ENCODE results near the gene CTDSPL.
A peak's percentile ranks its signal among the peaks of the same experiment; 100 is the strongest.

- TF ChIP-seq, protein P1, sequence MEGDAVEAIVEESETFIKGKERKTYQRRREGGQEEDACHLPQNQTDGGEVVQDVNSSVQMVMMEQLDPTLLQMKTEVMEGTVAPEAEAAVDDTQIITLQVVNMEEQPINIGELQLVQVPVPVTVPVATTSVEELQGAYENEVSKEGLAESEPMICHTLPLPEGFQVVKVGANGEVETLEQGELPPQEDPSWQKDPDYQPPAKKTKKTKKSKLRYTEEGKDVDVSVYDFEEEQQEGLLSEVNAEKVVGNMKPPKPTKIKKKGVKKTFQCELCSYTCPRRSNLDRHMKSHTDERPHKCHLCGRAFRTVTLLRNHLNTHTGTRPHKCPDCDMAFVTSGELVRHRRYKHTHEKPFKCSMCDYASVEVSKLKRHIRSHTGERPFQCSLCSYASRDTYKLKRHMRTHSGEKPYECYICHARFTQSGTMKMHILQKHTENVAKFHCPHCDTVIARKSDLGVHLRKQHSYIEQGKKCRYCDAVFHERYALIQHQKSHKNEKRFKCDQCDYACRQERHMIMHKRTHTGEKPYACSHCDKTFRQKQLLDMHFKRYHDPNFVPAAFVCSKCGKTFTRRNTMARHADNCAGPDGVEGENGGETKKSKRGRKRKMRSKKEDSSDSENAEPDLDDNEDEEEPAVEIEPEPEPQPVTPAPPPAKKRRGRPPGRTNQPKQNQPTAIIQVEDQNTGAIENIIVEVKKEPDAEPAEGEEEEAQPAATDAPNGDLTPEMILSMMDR (IDR thresholded peaks at IDR 0.05): peak in 3 of 4 experiments; percentile 85 to 93 (median 90)
- TF ChIP-seq POLR2A (IDR thresholded peaks at IDR 0.05) (no peak), POLR2AphosphoS5 (IDR thresholded peaks at IDR 0.05) (no peak), EP300 (IDR thresholded peaks at IDR 0.05) (no peak)
These were observed 135.2 kb downstream of the CTDSPL start for GRCh38 chr3:37996785-37997301.
